Spleen (tissue), 11 donors: ENCODE results near the gene MYDGF. TPM values are rescaled to one million over a fixed set of nuclear protein-coding genes. Genes with fewer than 3 reads are reported as not detected.

Source experiments
- DNase-seq: peaks from one replicate; pipeline ENCODE4 v3.0.0-alpha.2; 2020
- H3K27ac ChIP-seq, 8 donors: fragments of 200-600 bp; sonication (generic) in 7 of 8; 1 replicate in 4 of 8; 2 replicates in 4 of 8; pipeline versions ENCODE4 v1.5.0 to v1.8.0; 2016 to 2021; ENCODE audit warnings: inconsistent platforms in 4 of 8, mild to moderate bottlenecking in 4 of 8, moderate library complexity in 1 of 8
- H3K27me3 ChIP-seq, 7 donors: fragments of 200-600 bp; sonication (generic) in 6 of 7; replicated peaks in 1 of 7; 1 replicate in 4 of 7; 2 replicates in 3 of 7; pipeline versions ENCODE4 v1.5.0 to v1.8.0; 2016 to 2021; ENCODE audit warnings: inconsistent platforms in 3 of 7, mild to moderate bottlenecking in 1 of 7
- H3K36me3 ChIP-seq, 6 donors: fragments of 200-600 bp; sonication (generic) in 5 of 6; 1 replicate in 4 of 6; 2 replicates in 2 of 6; pipeline versions ENCODE4 v1.5.0 to v1.8.0; 2016 to 2021; ENCODE audit warnings: inconsistent platforms in 2 of 6
- H3K4me1 ChIP-seq, 6 donors: fragments of 200-600 bp; sonication (generic) in 5 of 6; 1 replicate in 3 of 6; 2 replicates in 3 of 6; pipeline versions ENCODE4 v1.5.0 to v1.8.0; 2016 to 2021; ENCODE audit warnings: inconsistent platforms in 3 of 6
- H3K4me3 ChIP-seq, 8 donors: fragments of 200-600 bp; sonication (generic) in 7 of 8; 1 replicate in 4 of 8; 2 replicates in 4 of 8; pipeline versions ENCODE4 v1.5.0 to v1.8.0; 2016 to 2021; ENCODE audit warnings: inconsistent platforms in 4 of 8, mild to moderate bottlenecking in 4 of 8, moderate library complexity in 2 of 8
- H3K9me3 ChIP-seq, 8 donors: fragments of 200-600 bp; sonication (generic) in 7 of 8; 1 replicate in 4 of 8; 2 replicates in 4 of 8; pipeline versions ENCODE4 v1.5.0 to v1.8.0; 2016 to 2021; ENCODE audit warnings: inconsistent platforms in 4 of 8
- CTCF ChIP-seq, 11 experiments: fragments of 200-600 bp in 7 of 11; fragments of 450-650 bp in 4 of 11; sonication (generic) in 4 of 11; IDR thresholded peaks in 8 of 11; conservative IDR thresholded peaks in 3 of 11; 1 replicate in 7 of 11; 2 replicates in 4 of 11; pipeline versions ENCODE4 v1.4.0 to v1.8.0; 2016 to 2021; ENCODE audit warnings: antibody characterized with exemption in 11 of 11, inconsistent platforms in 4 of 11, mild to moderate bottlenecking in 1 of 11
- POLR2A ChIP-seq, 3 donors: fragments of 450-650 bp; IDR thresholded peaks; one replicate each; pipeline ENCODE4 v1.5.1; 2017; ENCODE audit warnings: antibody characterized with exemption in 3 of 3, mild to moderate bottlenecking in 1 of 3
- POLR2AphosphoS5 ChIP-seq, 3 donors: sonication (generic); formaldehyde crosslinking; IDR thresholded peaks; one replicate each; pipeline ENCODE4 v1.5.1; 2017; ENCODE audit warnings: antibody characterized with exemption in 3 of 3
- WGBS, 5 donors: extraction: QIAGEN DNeasy Blood & Tissue Kit in 3 of 5; methylation state at CpG; one replicate each; pipeline versions ENCODE4 v1.1.5 to v1.1.7; 2013 to 2018; 5-methylcytosine and 5-hydroxymethylcytosine counted together
- intact Hi-C: fragments of 100-400 bp; cut with DNase I; formaldehyde crosslinking; loops from one replicate; pipeline ENCODE4 v1.15.0; 2023; ENCODE audit warnings: low total_unique reads
- polyA plus RNA-seq, 3 donors: library from polyadenylated mRNA; stranded (reverse); fragments of 200-250 nt; gene quantifications; one replicate each; pipeline ENCODE4 v1.2.1, GENCODE V29; 2013
- total RNA-seq, 7 donors: library from RNA; depleted of rRNA in 3 of 7; stranded (reverse); fragments of >200 nt in 3 of 7; fragmentation: NEBNext Ultra II Directional in 4 of 7; extraction: Animal tissue kit (Norgen Biotek cat#: 25700) in 4 of 7; gene quantifications; one replicate each; pipeline versions ENCODE4 v1.1.0 to v1.2.1, GENCODE V29; 2016 to 2021
- donor health status: healthy with polysubstance abuse.
- donor health status: DM: no; HTN: no; CAD: no; lungs with moderate emphysema.
- donor health status: DM: no; HTN: no; CAD: no.
- donor health status: Bipolar disorder and iron deficiency.
- donor health status: healthy.
- donor health status: DM: no; HTN: no; CAD: no.
- donor health status: DM: yes; HTN: yes; CAD: no.

MYDGF gene
- total and polyA plus RNA-seq, 10 donors = 39.0 to 100 (median 64.4) TPM

DNA sequence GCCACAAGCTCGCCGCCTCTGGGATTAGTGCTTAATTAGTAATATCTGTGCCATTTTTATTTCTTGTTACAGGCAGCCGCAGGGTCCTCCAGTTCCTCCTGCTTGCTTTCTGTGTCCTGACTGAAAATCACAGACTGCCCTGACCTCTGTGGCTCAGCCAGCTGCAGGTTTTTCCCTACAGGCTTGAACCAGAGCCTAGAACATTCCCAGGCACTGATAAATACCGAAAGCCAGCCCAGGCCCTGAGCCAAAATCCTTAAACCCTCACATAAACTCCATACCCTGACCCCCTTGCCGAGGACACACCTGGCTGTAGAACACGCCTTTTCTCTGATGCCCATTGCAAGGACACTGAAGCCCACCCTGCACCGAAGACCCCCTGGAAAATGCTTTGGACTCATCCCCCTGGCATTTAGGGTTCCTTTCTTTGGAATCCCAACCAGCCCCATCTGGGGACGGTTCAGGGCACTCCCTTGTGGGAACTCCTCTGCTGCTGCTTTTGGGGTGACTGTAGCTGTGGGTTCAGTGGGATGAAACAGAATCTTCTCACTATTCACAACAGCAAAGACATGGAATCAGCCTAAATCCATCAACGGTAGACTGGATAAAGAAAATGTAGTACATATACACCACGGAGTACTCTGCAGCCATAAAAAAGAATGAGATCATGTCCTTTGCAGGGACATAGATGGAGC, 38.0 kb upstream of the MYDGF start:
- Histone ChIP-seq H3K27me3 (no peaks in the 10 kb centered on the region), H3K4me1 (peaks cover 11 to 40% (median 30%) of the 10 kb centered on the region in 6 donors), H3K27ac (peak overlapping the region in 6 of 8 donors; percentile 62 to 85 (median 72)), H3K36me3 (peaks cover 0 to 99% (median 68%) of the 10 kb centered on the region in 6 donors), H3K4me3 (no peak overlapping the region), H3K9me3 (no peaks in the 10 kb centered on the region)
- no peak for TF ChIP-seq POLR2AphosphoS5 (IDR thresholded peaks at IDR 0.05)
- intact Hi-C loops = no loop called here
- 94 to 97% (median 94%) methylated on average over 10 of the region's 10 CpGs for WGBS, 5 donors
- DNase-seq = no peak

- intact Hi-C loops = no loop called here
- H3K27me3 ChIP-seq = no peaks in the 10 kb centered on the region
- no peak overlapping the region for H3K4me3 ChIP-seq
- peaks cover 11 to 35% (median 29%) of the 10 kb centered on the region in 6 donors for H3K4me1 ChIP-seq
- WGBS, 5 donors = 91 to 97% (median 92%) methylated on average over 12 of the region's 12 CpGs
- TF ChIP-seq CTCF (IDR thresholded peaks at IDR 0.05 in 8 of 11, conservative IDR thresholded peaks at IDR 0.05 in 3 of 11) (no peak), POLR2A (IDR thresholded peaks at IDR 0.05) (no peak), POLR2AphosphoS5 (IDR thresholded peaks at IDR 0.05) (no peak)
- no peak for DNase-seq
- peak overlapping the region in 2 of 8 donors; percentile 74 to 85 for H3K27ac ChIP-seq
- H3K9me3 ChIP-seq = no peaks in the 10 kb centered on the region
- peaks cover 0 to 99% (median 67%) of the 10 kb centered on the region in 6 donors for H3K36me3 ChIP-seq
Observed at GRCh38 chr19:4707322-4707721, 37.2 kb upstream of the MYDGF start.

DNA sequence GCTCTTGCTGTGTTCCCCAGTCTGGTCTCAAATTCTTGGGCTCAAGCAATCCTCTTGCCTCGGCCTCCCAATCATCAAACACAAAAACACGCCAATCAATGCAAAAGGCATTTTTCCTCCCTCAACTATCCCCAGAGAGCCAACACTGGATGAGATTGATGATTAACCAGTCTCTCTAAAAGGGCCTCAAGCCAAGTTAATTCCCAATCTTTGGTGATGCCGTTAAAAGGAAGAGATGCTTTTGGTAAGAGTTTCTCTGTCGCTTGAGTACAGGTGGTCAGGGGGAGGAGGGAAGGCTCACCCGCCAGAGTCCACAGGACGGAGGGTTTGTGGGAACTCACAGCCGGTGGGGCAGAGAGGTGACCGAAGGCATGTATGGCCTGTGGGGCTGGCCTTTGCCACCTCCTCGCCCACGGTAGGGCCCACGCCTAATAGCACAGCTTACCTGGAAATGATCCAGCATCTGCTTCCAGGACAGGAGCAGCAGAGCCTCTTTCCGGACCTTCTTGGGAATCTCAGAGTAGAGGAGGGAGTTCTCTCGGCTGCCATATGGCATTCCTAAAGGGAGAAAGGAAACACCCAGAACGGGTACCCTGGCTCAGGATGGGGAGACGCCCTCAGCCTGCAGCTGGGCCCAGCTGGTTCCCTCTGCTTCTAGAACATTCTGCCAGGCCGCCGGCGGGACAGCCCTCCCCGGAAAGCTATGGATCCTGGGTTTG, 35.4 kb upstream of the MYDGF start:
- Histone ChIP-seq H3K4me3 (no peak overlapping the region), H3K9me3 (no peaks in the 10 kb centered on the region), H3K36me3 (peaks cover 0 to 99% (median 67%) of the 10 kb centered on the region in 6 donors), H3K27ac (no peak overlapping the region), H3K4me1 (peaks cover 11 to 30% (median 25%) of the 10 kb centered on the region in 6 donors), H3K27me3 (no peaks in the 10 kb centered on the region)
- intact Hi-C loops = no loop called here
- no peak for DNase-seq
- peak in 1 of 3 donors; percentile 14 for TF ChIP-seq POLR2AphosphoS5 (IDR thresholded peaks at IDR 0.05)
- no peak for TF ChIP-seq POLR2A (IDR thresholded peaks at IDR 0.05)
- TF ChIP-seq CTCF (IDR thresholded peaks at IDR 0.05 in 8 of 11, conservative IDR thresholded peaks at IDR 0.05 in 3 of 11) = no peak
- 91 to 96% (median 94%) methylated on average over 18 to 19 of the region's 19 CpGs for WGBS, 5 donors

GRCh38 chr19:4704317-4704673, 34.2 kb upstream of the MYDGF start:
- intact Hi-C loops = no loop called here
- Histone ChIP-seq H3K27me3 (no peaks in the 10 kb centered on the region), H3K4me3 (no peak overlapping the region), H3K9me3 (no peaks in the 10 kb centered on the region), H3K4me1 (peaks cover 7 to 18% (median 12%) of the 10 kb centered on the region in 6 donors), H3K36me3 (peaks cover 0 to 99% (median 72%) of the 10 kb centered on the region in 6 donors), H3K27ac (no peak overlapping the region)
- WGBS, 5 donors = 80 to 91% (median 87%) methylated on average over 9 of the region's 9 CpGs
- no peak for DNase-seq
- no peak for TF ChIP-seq CTCF (IDR thresholded peaks at IDR 0.05 in 8 of 11, conservative IDR thresholded peaks at IDR 0.05 in 3 of 11)
- TF ChIP-seq POLR2A (IDR thresholded peaks at IDR 0.05) = no peak
- TF ChIP-seq POLR2AphosphoS5 (IDR thresholded peaks at IDR 0.05) = no peak
